ENCODE data around the gene KCNT2. TPM values are rescaled to one million over a fixed set of nuclear protein-coding genes. Genes with fewer than 3 reads are reported as not detected.

KCNT2 gene
- total and polyA plus RNA-seq, 2 of the 8 experiments (the other 6 are each of a cell fraction or from before 2014, with no cell fraction given) = 2.3 to 10.2 TPM

GRCh38 chr1:196412326-196412725 is 195.9 kb downstream of the KCNT2 start:
- Histone ChIP-seq H4K8ac (ENCODE audit: extremely low read depth, insufficient read depth, low read length) (no peak overlapping the region), H3K4me1 (replicated peaks in 1 of 4; ENCODE audit: control insufficient read depth in 3 of 4, insufficient read depth in 4 of 4, low read length in 3 of 4) (no peaks in the 10 kb centered on the region), H4K5ac (ENCODE audit: insufficient read length, low read depth, low read length) (no peak overlapping the region), H2AFZ (ENCODE audit: low read length) (no peak overlapping the region), H3K4ac (replicated peaks; ENCODE audit: insufficient read length, low read depth, low read length) (no peak overlapping the region), H2AK5ac (ENCODE audit: low read depth, low read length) (no peak overlapping the region), H4K91ac (replicated peaks; ENCODE audit: insufficient read length, low read length) (no peak overlapping the region), H3K9ac (replicated peaks in 1 of 4; ENCODE audit: extremely low read depth in 1 of 4, low read depth in 3 of 4, low read length in 3 of 4) (no peak overlapping the region), H3K27ac (ENCODE audit: low read depth, low read length) (no peak overlapping the region), H3K27me3 (replicated peaks in 1 of 4; ENCODE audit: control insufficient read depth in 3 of 4, extremely low read depth in 1 of 4, insufficient read depth in 3 of 4, low read length in 3 of 4) (peaks cover 0 to 1% (median 0%) of the 10 kb centered on the region in 4 experiments; a peak in 1 of 7 replicates), H3K79me1 (ENCODE audit: low read depth, low read length) (no peaks in the 10 kb centered on the region), H3K9me3 (ENCODE audit: insufficient read depth in 2 of 2, low read depth in 1 of 2, low read length in 1 of 2) (no peaks in the 10 kb centered on the region), H3K56ac (replicated peaks; ENCODE audit: insufficient read length, low read depth, low read length) (no peak overlapping the region), H3K79me2 (ENCODE audit: control insufficient read depth in 1 of 2, insufficient read depth in 2 of 2, low read length in 2 of 2) (no peaks in the 10 kb centered on the region), H3K23ac (ENCODE audit: insufficient read length) (no peak overlapping the region), H2BK15ac (ENCODE audit: low read length) (no peak overlapping the region), H3K23me2 (ENCODE audit: low read depth, low read length) (no peaks in the 10 kb centered on the region; the same call in 1 of the 2 replicates), H2BK120ac (replicated peaks; ENCODE audit: low read depth, low read length) (no peak overlapping the region), H4K20me1 (replicated peaks in 1 of 2; ENCODE audit: control insufficient read depth in 1 of 2, insufficient read depth in 2 of 2, low read length in 2 of 2) (no peaks in the 10 kb centered on the region), H2BK20ac (ENCODE audit: low read length) (no peak overlapping the region), H3K14ac (ENCODE audit: insufficient read length) (no peak overlapping the region), H3K36me3 (ENCODE audit: control insufficient read depth in 2 of 4, insufficient read depth in 4 of 4, low read length in 3 of 4) (peaks cover 0 to 7% (median 0%) of the 10 kb centered on the region in 4 experiments; a peak in 1 of 8 replicates), H3K4me2 (ENCODE audit: insufficient read depth in 1 of 2, low read depth in 2 of 2, low read length in 2 of 2) (no peak overlapping the region), H3K18ac (ENCODE audit: extremely low read depth, low read length) (no peak overlapping the region), H2BK12ac (ENCODE audit: low read depth, low read length) (no peak overlapping the region), H2BK5ac (ENCODE audit: low read depth, low read length) (no peak overlapping the region), H3K4me3 (ENCODE audit: extremely low read depth in 1 of 4, insufficient read depth in 2 of 4, low read depth in 3 of 4, low read length in 4 of 4) (no peak overlapping the region)
- CTCF ChIA-PET (ENCODE audit: partially characterized antibody) = interaction anchor here (1.4 kb wide), 1 partner anchor 13 kb away, joined by 4 read pairs; no protein-coding TSS in a partner anchor
- POLR2A ChIA-PET (ENCODE audit: partially characterized antibody) = no interaction called here
- TF ChIP-seq MAFK (IDR thresholded peaks at IDR 0.05; ENCODE audit: low read depth, low read length) = no peak
- no peak for TF ChIP-seq RAD21 (IDR thresholded peaks at IDR 0.05 in 1 of 2, conservative IDR thresholded peaks at IDR 0.05 in 1 of 2; ENCODE audit: low read depth in 2 of 2, low read length in 2 of 2)
- no peak for DNase-seq (ENCODE audit: low read depth in 1 of 2, low spot score in 2 of 2)
- FAIRE-seq = no peak
- 88% methylated on average over 2 of the region's 2 CpGs; no CpG with 5 or more reads in 1 of the 2 experiments for WGBS, 2 experiments (ENCODE audit: extremely low coverage in 1 of 2, insufficient coverage in 1 of 2, insufficient read length in 1 of 2, insufficient replicate concordance in 2 of 2, low coverage in 1 of 2, low lambda C conversion rate in 2 of 2, missing lambda C conversion rate in 1 of 2)

Measured in H1 (cell line).